PFSK-1 (cell line): ENCODE measurements around the gene KLHL36.

Experiments
- FOXP2 ChIP-seq: optimal IDR thresholded peaks from 2 replicates; pipeline ENCODE3; 2011; ENCODE audit warnings: borderline replicate concordance, control low read depth, inconsistent platforms; ENCODE audit not compliant: insufficient read depth; ENCODE audit errors: extremely low read length, extremely low read depth
- POLR2AphosphoS5 ChIP-seq: IDR thresholded peaks from 2 replicates; pipeline ENCODE4 v1.6.1; 2012; ENCODE audit warnings: low read depth, mild to moderate bottlenecking, control low read depth, low read length, moderate library complexity
- REST ChIP-seq, 2 experiments: IDR thresholded peaks; 2 replicates each; pipeline versions ENCODE4 v1.6.1 to v1.8.0; 2011 to 2012; ENCODE audit warnings: low read depth in 2 of 2, low read length in 2 of 2, control low read depth in 1 of 2, inconsistent platforms in 1 of 2, mild to moderate bottlenecking in 1 of 2, moderate library complexity in 1 of 2; ENCODE audit not compliant: insufficient read depth in 1 of 2
- SIN3A ChIP-seq: IDR thresholded peaks from 2 replicates; pipeline ENCODE4 v1.6.1; 2012; ENCODE audit warnings: mild to moderate bottlenecking, low read length, moderate library complexity, borderline replicate concordance; ENCODE audit not compliant: insufficient read depth
- TAF1 ChIP-seq: IDR thresholded peaks from 2 replicates; pipeline ENCODE4 v1.6.1; 2012; ENCODE audit warnings: low read length, control low read depth, borderline replicate concordance; ENCODE audit not compliant: insufficient read depth

Gene KLHL36

GRCh38 chr16:84609563-84610177 lies 38.6 kb upstream of the KLHL36 start:
- TF ChIP-seq FOXP2 (no peak), REST (IDR thresholded peaks at IDR 0.05; ENCODE audit: insufficient read depth in 1 of 2, low read depth in 2 of 2, low read length in 2 of 2) (no peak), TAF1 (no peak), SIN3A (no peak), POLR2AphosphoS5 (no peak)

- TF ChIP-seq FOXP2: no peak
- no peak for TF ChIP-seq REST (IDR thresholded peaks at IDR 0.05; ENCODE audit: insufficient read depth in 1 of 2, low read depth in 2 of 2, low read length in 2 of 2)
- TF ChIP-seq TAF1: no peak
- TF ChIP-seq SIN3A: no peak
- no peak for TF ChIP-seq POLR2AphosphoS5
These were observed 37.9 kb upstream of the KLHL36 start for GRCh38 chr16:84610376-84610775.

- no peak for TF ChIP-seq TAF1
- TF ChIP-seq FOXP2: no peak
- no peak for TF ChIP-seq POLR2AphosphoS5
- no peak for TF ChIP-seq SIN3A
- TF ChIP-seq REST (IDR thresholded peaks at IDR 0.05; ENCODE audit: insufficient read depth in 1 of 2, low read depth in 2 of 2, low read length in 2 of 2): no peak
These were observed 37.3 kb upstream of the KLHL36 start for GRCh38 chr16:84611041-84611440.

- no peak for TF ChIP-seq REST (IDR thresholded peaks at IDR 0.05; ENCODE audit: insufficient read depth in 1 of 2, low read depth in 2 of 2, low read length in 2 of 2)
- TF ChIP-seq FOXP2: no peak
- no peak for TF ChIP-seq TAF1
- no peak for TF ChIP-seq POLR2AphosphoS5
- no peak for TF ChIP-seq SIN3A
These were observed 35.6 kb upstream of the KLHL36 start for GRCh38 chr16:84612686-84613085.
